ENCODE results near the gene PXK. TPM values are rescaled to one million over a fixed set of nuclear protein-coding genes. Genes with fewer than 3 reads are reported as not detected.

The PXK gene
- total RNA-seq, 1 donor from 2014 or later, result 32.0 TPM

DNA sequence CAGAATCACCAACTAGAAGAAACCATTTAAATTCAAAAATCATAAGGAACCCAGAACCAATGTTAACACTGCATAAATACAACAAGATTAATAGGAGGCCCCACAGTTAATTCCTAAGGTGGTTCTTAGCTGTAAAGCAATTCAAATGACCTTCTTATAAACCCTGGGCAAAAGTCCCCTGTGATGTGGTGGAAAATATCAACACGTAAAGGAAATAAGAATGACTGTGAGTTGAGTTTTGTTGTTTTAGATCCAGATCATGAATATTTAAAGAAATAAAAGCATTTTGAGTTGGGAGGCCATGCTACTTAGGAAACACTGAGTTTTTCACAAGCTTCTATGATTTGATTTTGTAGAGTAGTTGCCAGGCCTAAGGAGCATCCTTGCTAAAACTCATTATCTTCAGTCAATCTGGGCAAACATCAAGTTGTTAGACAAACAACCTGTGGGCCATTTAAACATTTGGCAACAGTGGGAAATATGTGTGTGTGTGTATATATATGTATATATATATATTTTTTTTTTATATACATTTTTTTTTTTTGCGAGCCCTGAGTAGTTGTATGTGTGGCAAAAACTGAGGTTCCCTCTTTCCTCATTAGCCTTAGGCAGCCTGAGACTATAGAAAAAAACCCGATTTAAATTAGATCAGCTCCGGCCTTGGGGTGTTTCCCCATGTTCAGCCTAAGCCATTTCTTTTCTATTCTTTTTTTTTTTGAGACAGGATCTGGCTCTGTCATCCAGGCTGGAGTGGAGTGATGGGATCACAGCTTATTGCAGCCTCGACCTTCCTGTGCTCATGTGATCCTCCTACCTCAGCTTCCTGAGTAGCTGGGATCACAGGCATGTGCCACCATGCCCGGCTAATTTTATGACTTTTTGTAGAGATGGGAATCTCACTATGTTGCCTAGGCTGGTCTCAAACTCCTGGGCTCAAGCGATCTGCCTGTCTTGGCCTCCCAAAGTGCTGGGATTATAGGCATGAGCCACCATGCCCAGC, 8.0 kb upstream of the PXK start:
- peaks cover 23% of the 10 kb centered on the region for H3K4me1 Mint-ChIP-seq (ENCODE audit: low read depth)
- H3K9me3 Mint-ChIP-seq (ENCODE audit: low read depth), result no peaks in the 10 kb centered on the region
- H3K27me3 Mint-ChIP-seq (ENCODE audit: low read depth), result no peaks in the 10 kb centered on the region
- no peak for DNase-seq (ENCODE audit: low spot score)
- peak overlapping the region; percentile 68 for H3K27ac Mint-ChIP-seq (ENCODE audit: unreplicated experiment)
- H3K4me3 Mint-ChIP-seq (ENCODE audit: unreplicated experiment), result no peak overlapping the region
- no peaks in the 10 kb centered on the region for H3K36me3 Mint-ChIP-seq (ENCODE audit: low read depth)
- TF ChIP-seq, protein P1, sequence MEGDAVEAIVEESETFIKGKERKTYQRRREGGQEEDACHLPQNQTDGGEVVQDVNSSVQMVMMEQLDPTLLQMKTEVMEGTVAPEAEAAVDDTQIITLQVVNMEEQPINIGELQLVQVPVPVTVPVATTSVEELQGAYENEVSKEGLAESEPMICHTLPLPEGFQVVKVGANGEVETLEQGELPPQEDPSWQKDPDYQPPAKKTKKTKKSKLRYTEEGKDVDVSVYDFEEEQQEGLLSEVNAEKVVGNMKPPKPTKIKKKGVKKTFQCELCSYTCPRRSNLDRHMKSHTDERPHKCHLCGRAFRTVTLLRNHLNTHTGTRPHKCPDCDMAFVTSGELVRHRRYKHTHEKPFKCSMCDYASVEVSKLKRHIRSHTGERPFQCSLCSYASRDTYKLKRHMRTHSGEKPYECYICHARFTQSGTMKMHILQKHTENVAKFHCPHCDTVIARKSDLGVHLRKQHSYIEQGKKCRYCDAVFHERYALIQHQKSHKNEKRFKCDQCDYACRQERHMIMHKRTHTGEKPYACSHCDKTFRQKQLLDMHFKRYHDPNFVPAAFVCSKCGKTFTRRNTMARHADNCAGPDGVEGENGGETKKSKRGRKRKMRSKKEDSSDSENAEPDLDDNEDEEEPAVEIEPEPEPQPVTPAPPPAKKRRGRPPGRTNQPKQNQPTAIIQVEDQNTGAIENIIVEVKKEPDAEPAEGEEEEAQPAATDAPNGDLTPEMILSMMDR (IDR thresholded peaks at IDR 0.05), result no peak

- TF ChIP-seq, protein P1 (IDR thresholded peaks at IDR 0.05), result no peak
- Mint-ChIP-seq H3K36me3 (ENCODE audit: low read depth) (no peaks in the 10 kb centered on the region), H3K27ac (ENCODE audit: unreplicated experiment) (peak overlapping the region; percentile 68), H3K27me3 (ENCODE audit: low read depth) (no peaks in the 10 kb centered on the region), H3K4me1 (ENCODE audit: low read depth) (peaks cover 23% of the 10 kb centered on the region), H3K4me3 (ENCODE audit: unreplicated experiment) (no peak overlapping the region), H3K9me3 (ENCODE audit: low read depth) (no peaks in the 10 kb centered on the region)
- DNase-seq (ENCODE audit: low spot score), result no peak
Measured at GRCh38 chr3:58325525-58325992, 7.1 kb upstream of the PXK start.

GRCh38 chr3:58326267-58326900, 6.3 kb upstream of the PXK start:
- Mint-ChIP-seq H3K4me1 (ENCODE audit: low read depth) (peaks cover 23% of the 10 kb centered on the region), H3K36me3 (ENCODE audit: low read depth) (no peaks in the 10 kb centered on the region), H3K27ac (ENCODE audit: unreplicated experiment) (peak overlapping the region; percentile 32), H3K9me3 (ENCODE audit: low read depth) (no peaks in the 10 kb centered on the region), H3K4me3 (ENCODE audit: unreplicated experiment) (no peak overlapping the region), H3K27me3 (ENCODE audit: low read depth) (no peaks in the 10 kb centered on the region)
- no peak for DNase-seq (ENCODE audit: low spot score)
- TF ChIP-seq, protein P1 (IDR thresholded peaks at IDR 0.05), result no peak

DNA sequence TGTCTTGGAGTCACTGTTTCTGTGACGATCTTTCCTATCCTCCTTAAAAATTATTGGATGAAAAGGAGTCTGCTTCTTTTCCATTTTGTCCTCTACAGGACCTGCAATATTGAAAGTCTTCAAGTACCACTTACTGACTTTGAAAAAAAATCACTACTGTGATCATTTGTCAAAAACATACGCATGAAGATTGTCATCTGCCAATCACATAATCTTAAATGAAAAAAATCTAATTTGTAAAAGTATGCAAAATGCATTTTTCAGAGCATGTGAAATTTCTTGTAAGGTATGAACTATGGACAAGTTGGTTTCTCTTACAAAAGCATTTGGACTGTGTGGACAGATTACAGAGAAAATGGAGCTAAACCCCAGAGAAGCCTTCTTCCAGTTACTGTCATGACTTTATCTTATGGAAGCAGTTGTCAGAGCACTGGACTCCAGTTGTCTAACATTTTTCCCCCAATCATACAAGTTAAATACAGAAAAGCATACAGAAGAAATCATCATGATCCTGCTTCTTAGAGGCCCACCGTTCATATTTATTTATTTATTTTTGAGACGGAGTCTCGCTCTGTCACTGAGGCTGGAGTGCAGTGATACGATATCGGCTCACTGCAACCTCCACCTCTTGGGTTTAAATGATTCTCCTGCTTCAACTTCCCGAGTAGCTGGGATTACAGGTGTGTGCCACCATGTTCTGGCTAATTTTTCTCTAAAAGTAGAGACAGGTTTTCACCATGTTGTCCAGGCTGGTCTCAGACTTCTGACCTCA, 3.4 kb upstream of the PXK start:
- TF ChIP-seq, protein P1 (IDR thresholded peaks at IDR 0.05), result no peak
- H3K36me3 Mint-ChIP-seq (ENCODE audit: low read depth), result no peaks in the 10 kb centered on the region

More for the DNA sequence above, 3.4 kb upstream of the PXK start:
- Mint-ChIP-seq H3K4me1 (ENCODE audit: low read depth) (peaks cover 33% of the 10 kb centered on the region), H3K4me3 (ENCODE audit: unreplicated experiment) (no peak overlapping the region), H3K9me3 (ENCODE audit: low read depth) (no peaks in the 10 kb centered on the region), H3K27ac (ENCODE audit: unreplicated experiment) (no peak overlapping the region), H3K27me3 (ENCODE audit: low read depth) (no peaks in the 10 kb centered on the region)
- no peak for DNase-seq (ENCODE audit: low spot score)

Data from chondrocyte (in vitro differentiated cells).